GM21381 (cell line): ENCODE measurements around the gene OGDH.

Experiments
- ATAC-seq: cut with Tn5 transposase; IDR thresholded peaks from one replicate; pipeline ENCODE4 v1.9.1; 2021; ENCODE audit warnings: mild to moderate bottlenecking, moderate library complexity; ENCODE audit not compliant: unreplicated experiment

The OGDH gene

GRCh38 chr7:44636926-44637325, 30.5 kb downstream of the OGDH start:
- no peak for ATAC-seq

GRCh38 chr7:44637788-44638594, 31.6 kb downstream of the OGDH start:
- peak; percentile 39 for ATAC-seq

- peak; percentile 80 for ATAC-seq
Measured at GRCh38 chr7:44638611-44639557, 32.5 kb downstream of the OGDH start.

GRCh38 chr7:44639671-44640321, 33.4 kb downstream of the OGDH start:
- ATAC-seq: no peak

- no peak for ATAC-seq
Measured at GRCh38 chr7:44643206-44643605, 36.8 kb downstream of the OGDH start.

GRCh38 chr7:44645254-44645653, 38.8 kb downstream of the OGDH start:
- ATAC-seq: no peak

- no peak for ATAC-seq
Measured at GRCh38 chr7:44645696-44646095, 39.3 kb downstream of the OGDH start.

- ATAC-seq: no peak
Measured at GRCh38 chr7:44646176-44646920, 39.9 kb downstream of the OGDH start.

GRCh38 chr7:44646921-44647636, 40.7 kb downstream of the OGDH start:
- ATAC-seq: no peak

- ATAC-seq: no peak
Measured at GRCh38 chr7:44647981-44648714, 41.7 kb downstream of the OGDH start.

- no peak for ATAC-seq
Measured at GRCh38 chr7:44650242-44650641, 43.8 kb downstream of the OGDH start.

- ATAC-seq: no peak
Measured at GRCh38 chr7:44650772-44651171, 44.3 kb downstream of the OGDH start.

- no peak for ATAC-seq
Measured at GRCh38 chr7:44652535-44652934, 46.1 kb downstream of the OGDH start.

GRCh38 chr7:44654255-44654796, 47.9 kb downstream of the OGDH start:
- ATAC-seq: no peak

GRCh38 chr7:44655341-44655740, 48.9 kb downstream of the OGDH start:
- ATAC-seq: no peak

GRCh38 chr7:44658979-44659378, 52.6 kb downstream of the OGDH start:
- no peak for ATAC-seq

- ATAC-seq: no peak
Measured at GRCh38 chr7:44661233-44661632, 54.8 kb downstream of the OGDH start.

- no peak for ATAC-seq
Measured at GRCh38 chr7:44664780-44665461, 58.5 kb downstream of the OGDH start.
